ENCODE results near the gene TRIB2. TPM values are rescaled to one million over a fixed set of nuclear protein-coding genes. Genes with fewer than 3 reads are reported as not detected.

Gene TRIB2
- total RNA-seq, 1 donor from 2014 or later: 12.3 TPM

DNA sequence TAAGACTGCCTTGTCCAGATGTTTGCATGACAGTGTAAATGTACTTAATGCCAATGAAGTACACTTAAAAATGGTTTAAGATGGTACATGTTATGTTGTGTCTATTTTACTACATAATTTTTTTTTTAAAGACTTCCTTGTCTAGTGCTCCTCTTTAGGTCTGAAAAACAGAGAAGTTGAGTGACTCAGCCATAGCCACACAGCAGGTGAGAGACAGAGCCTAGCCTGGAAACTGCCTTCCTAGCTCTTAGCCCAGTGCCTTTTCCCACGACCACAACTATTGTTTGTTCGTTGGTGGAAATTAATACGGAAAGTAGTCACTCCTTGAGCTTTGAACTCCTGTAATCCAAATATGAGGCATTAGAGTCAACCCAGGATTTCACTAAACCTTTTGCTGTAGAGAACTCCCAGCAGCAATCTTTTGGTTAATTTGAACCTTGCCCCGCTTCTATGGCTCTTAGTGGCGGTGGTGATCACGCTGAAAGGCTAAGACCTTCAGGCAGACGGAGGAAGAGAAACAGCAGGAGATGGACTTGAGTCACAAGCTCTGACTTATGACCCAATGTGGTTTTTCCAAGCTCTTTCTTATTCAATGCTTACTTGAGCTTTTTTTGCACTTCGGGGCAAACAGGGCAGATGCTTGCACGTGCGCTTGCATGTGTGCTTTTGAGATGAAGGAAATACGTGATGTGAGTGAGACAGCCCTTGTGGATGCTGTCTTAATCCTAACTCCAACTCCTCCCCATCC, 21.2 kb downstream of the TRIB2 start:
- DNase-seq (ENCODE audit: low read depth): no peak

GRCh38 chr2:12739721-12740254, 23.1 kb downstream of the TRIB2 start:
- no peak for DNase-seq (ENCODE audit: low read depth)

- DNase-seq (ENCODE audit: low read depth): no peak
Observed at GRCh38 chr2:12741380-12741779, 24.6 kb downstream of the TRIB2 start.

DNA sequence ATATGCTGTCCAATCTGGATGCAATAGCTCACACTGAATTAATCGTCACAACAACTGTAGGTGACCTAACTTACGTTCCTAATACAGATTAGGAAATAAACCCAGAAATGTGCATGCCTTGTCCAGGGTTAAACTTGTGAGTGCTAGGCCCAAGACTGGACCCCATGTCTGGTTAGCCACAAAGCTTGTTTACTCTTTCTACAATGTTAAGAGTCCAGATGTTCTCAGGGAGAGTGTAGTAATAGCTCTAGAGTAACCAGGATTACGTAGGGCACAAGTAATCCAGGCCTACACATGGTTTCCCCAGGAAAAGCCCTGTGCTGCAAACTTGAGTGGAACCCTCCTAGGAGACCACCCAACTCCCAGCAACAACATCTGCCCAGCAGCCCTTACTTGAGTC, 26.2 kb downstream of the TRIB2 start:
- DNase-seq (ENCODE audit: low read depth): no peak

DNA sequence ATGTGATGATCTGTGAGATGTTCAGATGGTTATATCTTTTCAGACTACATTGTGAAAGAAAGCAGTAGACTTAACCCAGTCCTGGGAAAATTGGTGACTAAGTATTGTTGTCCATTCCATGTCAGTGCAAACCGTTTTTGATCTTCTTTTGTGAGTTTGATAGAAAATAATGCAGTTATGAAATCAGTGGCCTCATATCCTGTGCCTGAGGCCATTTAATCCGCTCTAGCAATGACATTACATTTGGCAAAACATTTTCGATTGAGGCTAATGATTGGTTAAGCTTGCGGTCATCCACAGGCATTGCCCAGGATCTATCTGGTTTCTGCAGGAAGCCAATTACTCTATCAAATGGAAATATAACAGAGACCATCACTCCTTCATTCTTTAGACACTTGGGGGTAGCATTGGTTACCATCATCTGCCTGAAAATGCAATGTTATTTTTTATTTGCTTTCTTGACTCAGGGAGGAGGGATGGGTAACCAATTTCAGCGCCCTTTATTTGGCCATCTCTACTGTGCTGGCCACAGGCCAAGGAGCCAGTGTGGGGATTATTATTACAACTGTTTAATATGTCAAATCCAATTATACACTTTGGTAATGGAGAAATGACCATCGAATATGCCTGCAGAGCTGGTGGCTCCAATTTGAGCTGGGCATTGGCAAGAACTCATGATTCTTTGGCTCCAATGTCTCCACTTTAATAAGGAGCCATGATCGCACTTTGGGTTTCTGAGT, 33.6 kb downstream of the TRIB2 start:
- no peak for DNase-seq (ENCODE audit: low read depth)

DNA sequence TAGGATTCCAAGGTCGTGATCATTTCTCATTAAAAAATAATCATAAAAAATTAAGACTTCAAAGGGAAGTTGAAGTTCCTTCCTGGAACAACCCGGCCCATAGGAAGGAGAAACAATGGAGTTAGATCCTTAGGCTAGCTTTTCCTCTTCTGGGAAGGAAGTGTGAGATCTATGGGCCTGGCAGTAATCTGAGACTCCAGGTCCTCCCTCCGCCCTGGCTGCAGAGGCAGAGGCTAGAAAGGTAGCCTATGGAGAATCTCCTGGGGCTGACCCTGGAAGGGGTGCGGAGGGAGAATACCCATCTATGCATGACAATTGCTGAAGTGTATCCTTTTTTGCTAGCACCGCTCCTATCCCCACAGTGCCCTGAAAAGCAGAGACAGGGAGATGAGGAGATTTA, 37.9 kb downstream of the TRIB2 start:
- DNase-seq (ENCODE audit: low read depth): no peak

DNA sequence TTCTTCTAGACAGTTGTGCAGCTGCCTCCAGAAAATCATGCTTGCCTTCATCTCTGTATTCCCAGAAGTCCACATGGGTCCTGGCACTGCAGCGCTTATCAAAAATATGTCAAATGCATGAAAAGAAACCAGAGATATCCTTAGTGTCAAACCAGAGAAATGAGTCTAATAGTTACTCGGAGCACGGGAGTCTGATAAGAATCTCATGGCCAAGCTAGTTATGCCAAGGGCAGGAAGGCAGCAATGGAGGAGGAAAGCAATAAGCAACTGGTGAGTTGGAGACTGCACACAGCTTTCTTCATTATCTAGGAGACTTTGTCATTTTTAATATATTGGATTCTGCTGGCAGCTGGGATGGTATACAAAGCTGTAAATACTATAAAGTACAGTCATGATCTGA, 38.6 kb downstream of the TRIB2 start:
- no peak for DNase-seq (ENCODE audit: low read depth)

GRCh38 chr2:12759248-12759647, 42.5 kb downstream of the TRIB2 start:
- DNase-seq (ENCODE audit: low read depth): peak; percentile 31

- DNase-seq (ENCODE audit: low read depth): no peak
Observed at GRCh38 chr2:12761104-12761503, 44.4 kb downstream of the TRIB2 start.

- DNase-seq (ENCODE audit: low read depth): no peak
Observed at GRCh38 chr2:12762337-12762736, 45.6 kb downstream of the TRIB2 start.

- DNase-seq (ENCODE audit: low read depth): no peak
Observed at GRCh38 chr2:12762976-12763375, 46.2 kb downstream of the TRIB2 start.

- DNase-seq (ENCODE audit: low read depth): no peak
Observed at GRCh38 chr2:12763486-12763885, 46.8 kb downstream of the TRIB2 start.

GRCh38 chr2:12764075-12764730, 47.5 kb downstream of the TRIB2 start:
- no peak for DNase-seq (ENCODE audit: low read depth)

- no peak for DNase-seq (ENCODE audit: low read depth)
Observed at GRCh38 chr2:12764849-12765605, 48.3 kb downstream of the TRIB2 start.

DNA sequence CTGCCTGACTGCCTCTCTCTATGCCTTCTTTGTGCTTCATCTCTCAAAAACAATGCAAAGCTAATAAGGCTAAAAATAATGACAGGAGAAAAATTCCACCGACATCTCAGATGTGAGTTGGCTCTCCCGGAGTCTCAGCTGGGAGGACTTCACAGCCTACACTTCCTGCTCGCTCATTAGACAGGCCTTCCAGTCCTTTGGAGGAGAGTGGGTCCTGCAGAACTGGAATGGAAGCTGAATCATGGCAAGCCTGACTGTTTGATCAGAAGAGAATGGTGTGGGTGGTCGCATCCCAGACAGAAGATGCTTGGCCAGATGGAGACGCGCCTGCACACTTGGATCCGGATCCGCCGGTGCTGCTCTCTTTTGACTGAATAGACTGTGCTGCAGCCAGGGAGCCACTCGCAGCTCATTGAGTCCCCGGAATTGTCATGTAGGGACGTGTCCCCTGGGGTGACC, 49.7 kb downstream of the TRIB2 start:
- no peak for DNase-seq (ENCODE audit: low read depth)

- no peak for DNase-seq (ENCODE audit: low read depth)
Observed at GRCh38 chr2:12767541-12767940, 50.8 kb downstream of the TRIB2 start.

DNA sequence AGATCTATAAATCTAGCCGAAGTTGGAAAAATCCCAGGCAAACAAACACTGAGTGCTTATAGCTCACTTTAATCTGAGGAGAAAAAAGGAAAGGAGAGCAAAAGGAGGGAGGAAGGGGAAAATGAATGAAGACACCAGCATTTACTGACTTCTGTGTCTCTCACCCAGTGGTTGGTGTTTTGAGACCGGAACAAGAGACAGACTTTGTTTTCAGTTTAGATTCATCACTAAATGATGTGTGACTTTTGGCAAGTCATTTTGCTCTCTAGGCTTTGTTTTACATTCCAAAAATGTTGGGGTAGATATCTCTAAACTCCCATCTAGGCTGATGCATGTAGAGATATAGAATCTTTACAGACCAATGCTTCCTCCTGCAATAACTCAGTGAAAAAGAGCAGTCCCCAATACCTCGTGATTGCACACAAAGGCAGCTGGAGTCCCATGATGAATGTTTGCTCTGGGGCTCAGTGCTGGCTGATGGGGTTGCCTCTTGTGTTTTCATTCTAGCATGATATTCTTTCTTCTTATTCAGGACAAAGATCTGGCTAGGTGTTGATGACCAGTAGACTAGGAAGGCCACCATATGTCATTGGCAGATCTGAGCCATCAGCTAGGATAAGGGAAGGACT, 51.4 kb downstream of the TRIB2 start:
- DNase-seq (ENCODE audit: low read depth): no peak

DNA sequence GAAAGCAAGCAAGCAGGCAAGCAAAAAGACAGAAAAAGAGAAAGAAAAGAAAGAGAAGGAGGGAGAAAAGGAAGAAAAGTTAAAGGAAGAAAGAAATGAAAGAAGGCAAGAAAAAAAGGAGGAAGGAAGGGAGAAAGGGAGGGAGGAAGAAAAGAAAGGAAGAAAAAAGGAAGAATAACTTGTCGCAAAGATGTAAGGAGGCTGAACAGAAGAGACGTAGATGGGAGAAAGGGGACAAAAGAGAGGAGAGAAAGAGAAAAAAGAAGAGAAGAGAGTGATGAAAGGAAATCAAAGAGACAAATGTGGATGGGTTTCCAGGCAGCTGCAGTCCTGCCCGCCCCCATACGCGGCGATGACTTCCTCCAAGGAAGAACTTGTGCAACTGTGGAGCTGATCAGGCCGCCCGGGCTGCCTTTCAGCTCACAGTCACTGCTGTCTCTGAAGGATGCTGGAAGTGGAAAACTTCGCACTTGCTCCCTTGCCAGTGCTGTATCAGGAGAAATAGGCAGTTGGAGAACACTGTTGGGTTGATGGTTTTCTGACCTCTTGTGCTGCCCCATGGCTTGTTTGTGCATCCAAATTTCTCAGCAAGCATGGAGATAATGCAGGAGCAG, 52.9 kb downstream of the TRIB2 start:
- no peak for DNase-seq (ENCODE audit: low read depth)

DNA sequence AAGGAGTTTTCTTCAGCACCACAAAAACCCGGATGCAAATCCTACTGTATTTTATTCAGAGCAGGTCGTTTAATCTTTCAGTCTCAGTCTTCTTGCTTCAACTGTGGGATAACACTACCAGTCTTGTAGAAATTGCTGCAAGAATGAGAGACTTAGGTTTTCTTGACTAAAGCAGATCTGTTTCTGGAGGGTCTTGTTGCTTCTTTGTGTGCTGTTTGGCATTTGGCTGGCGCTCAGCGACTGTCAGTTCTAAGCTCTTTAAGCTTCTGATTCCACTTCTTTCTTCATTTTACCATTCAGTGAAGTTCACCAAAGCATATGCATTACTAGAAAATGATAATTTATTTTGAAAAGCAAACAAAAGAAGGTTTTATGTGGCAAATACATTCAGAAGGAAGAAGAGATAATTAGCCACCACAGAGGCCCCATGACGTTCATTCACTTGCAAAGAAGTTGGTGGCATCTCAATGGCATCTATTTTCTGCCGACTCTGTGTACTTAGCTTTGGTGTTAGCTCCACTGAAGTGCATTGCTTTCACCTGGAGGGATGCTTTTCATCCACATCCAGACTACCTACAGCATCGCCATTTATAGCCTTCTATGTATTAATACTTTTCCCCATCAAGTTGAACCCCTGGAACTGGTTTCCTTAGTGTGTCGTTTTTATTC, 53.7 kb downstream of the TRIB2 start:
- DNase-seq (ENCODE audit: low read depth): no peak

- no peak for DNase-seq (ENCODE audit: low read depth)
Observed at GRCh38 chr2:12771154-12771553, 54.4 kb downstream of the TRIB2 start.
